NCI-H146 treated with DMSO at 0.1 percent for 48 hours (cell line): ENCODE data around the gene ANP32D.
"Not testable (repeated sequence)": the region's sequence is repeated elsewhere in the genome, so short reads cannot be mapped to it uniquely, and the experiment has no call there.

Experiments
- DNase-seq: peaks from one replicate; lab custom pipeline; 2025; ENCODE audit not compliant: unreplicated experiment; lab: John Stamatoyannopoulos, UW

ANP32D gene

GRCh38 chr12:48472259-48472658 lies at the start of gene ANP32D:
TSS of gene ANP32D (plus strand) at chr12:48472559. CDS start at chr12:48472665, 106 bp downstream.
- DNase-seq = no peak

GRCh38 chr12:48423171-48423570 lies 49.2 kb upstream of the ANP32D start:
- DNase-seq = no peak

GRCh38 chr12:48424644-48425043 lies 47.7 kb upstream of the ANP32D start:
- DNase-seq = no peak

GRCh38 chr12:48434016-48434415 lies 38.3 kb upstream of the ANP32D start:
- DNase-seq = not testable (repeated sequence)

GRCh38 chr12:48441069-48441468 lies 31.3 kb upstream of the ANP32D start:
- no peak for DNase-seq

- DNase-seq = no peak
Observed at GRCh38 chr12:48442179-48442847, 30.0 kb upstream of the ANP32D start.

GRCh38 chr12:48445538-48445937 lies 26.8 kb upstream of the ANP32D start:
- no peak for DNase-seq

- no peak for DNase-seq
Observed at GRCh38 chr12:48446161-48446776, 26.1 kb upstream of the ANP32D start.

GRCh38 chr12:48447755-48448154 lies 24.6 kb upstream of the ANP32D start:
- no peak for DNase-seq

- DNase-seq = no peak
Observed at GRCh38 chr12:48451372-48451771, 21.0 kb upstream of the ANP32D start.

- DNase-seq = not testable (repeated sequence)
Observed at GRCh38 chr12:48452961-48453360, 19.4 kb upstream of the ANP32D start.

- DNase-seq = no peak
Observed at GRCh38 chr12:48454667-48455066, 17.7 kb upstream of the ANP32D start.

GRCh38 chr12:48455116-48455515 lies 17.2 kb upstream of the ANP32D start:
- no peak for DNase-seq

- no peak for DNase-seq
Observed at GRCh38 chr12:48459259-48459658, 13.1 kb upstream of the ANP32D start.

GRCh38 chr12:48469027-48469426 lies 3.3 kb upstream of the ANP32D start:
- DNase-seq = not testable (repeated sequence)

GRCh38 chr12:48473061-48473460 lies 702 bp downstream of the ANP32D start:
- DNase-seq = no peak

- DNase-seq = not testable (repeated sequence)
Observed at GRCh38 chr12:48474497-48474896, 2.1 kb downstream of the ANP32D start.

- DNase-seq = no peak
Observed at GRCh38 chr12:48482198-48482597, 9.8 kb downstream of the ANP32D start, which contains the start of gene C12orf54. TSS of gene C12orf54 (plus strand) at chr12:48482498. CDS start at chr12:48483297, 799 bp downstream.

GRCh38 chr12:48482930-48483329 lies 10.6 kb downstream of the ANP32D start:
- DNase-seq = no peak

GRCh38 chr12:48486261-48486660 lies 13.9 kb downstream of the ANP32D start:
- no peak for DNase-seq

GRCh38 chr12:48486679-48487078 lies 14.3 kb downstream of the ANP32D start:
- DNase-seq = no peak

- DNase-seq = no peak
Observed at GRCh38 chr12:48489012-48489411, 16.7 kb downstream of the ANP32D start.

GRCh38 chr12:48489456-48489855 lies 17.1 kb downstream of the ANP32D start:
- not testable (repeated sequence) for DNase-seq
